Non-pigmented ciliary epithelial cell (primary cell): ENCODE data around the gene NFU1.
"Not testable (repeated sequence)": the region's sequence is repeated elsewhere in the genome, so short reads cannot be mapped to it uniquely, and the experiment has no call there.

Experiments
- DNase-seq: peaks from one replicate; pipeline ENCODE4 v3.0.0-alpha.2; 2010; ENCODE audit warnings: low read depth

The NFU1 gene

GRCh38 chr2:69387770-69388481, 49.3 kb downstream of the NFU1 start:
- no peak for DNase-seq

- DNase-seq = peak; percentile 59
These were observed 50.2 kb downstream of the NFU1 start, which contains the start of gene GFPT1 for GRCh38 chr2:69386789-69387734. TSS of gene GFPT1 (minus strand) at chr2:69387227. CDS start at chr2:69387071, 156 bp downstream.

GRCh38 chr2:69386360-69386759, 50.9 kb downstream of the NFU1 start:
- DNase-seq = no peak

GRCh38 chr2:69385443-69386151, 51.6 kb downstream of the NFU1 start:
- no peak for DNase-seq

GRCh38 chr2:69384618-69385081, 52.6 kb downstream of the NFU1 start:
- no peak for DNase-seq

- no peak for DNase-seq
These were observed 53.9 kb downstream of the NFU1 start for GRCh38 chr2:69383176-69383812.

GRCh38 chr2:69382547-69382946, 54.7 kb downstream of the NFU1 start:
- DNase-seq = no peak

- DNase-seq = no peak
These were observed 55.9 kb downstream of the NFU1 start for GRCh38 chr2:69381337-69381737.

- no peak for DNase-seq
These were observed 56.9 kb downstream of the NFU1 start for GRCh38 chr2:69380072-69380917.

- no peak for DNase-seq
These were observed 60.8 kb downstream of the NFU1 start for GRCh38 chr2:69376403-69376802.

GRCh38 chr2:69375494-69376353, 61.5 kb downstream of the NFU1 start:
- no peak for DNase-seq

- no peak for DNase-seq
These were observed 64.5 kb downstream of the NFU1 start for GRCh38 chr2:69372767-69373166.

- DNase-seq = no peak
These were observed 67.4 kb downstream of the NFU1 start for GRCh38 chr2:69369802-69370201.

- no peak for DNase-seq
These were observed 68.6 kb downstream of the NFU1 start for GRCh38 chr2:69368588-69368987.

GRCh38 chr2:69359371-69359770, 77.9 kb downstream of the NFU1 start:
- DNase-seq = no peak

- DNase-seq = no peak
These were observed 78.3 kb downstream of the NFU1 start for GRCh38 chr2:69358914-69359313.

GRCh38 chr2:69356471-69356870, 80.8 kb downstream of the NFU1 start:
- DNase-seq = no peak

GRCh38 chr2:69354976-69355375, 82.3 kb downstream of the NFU1 start:
- DNase-seq = not testable (repeated sequence)

GRCh38 chr2:69353360-69353759, 83.9 kb downstream of the NFU1 start:
- no peak for DNase-seq

- DNase-seq = no peak
These were observed 88.5 kb downstream of the NFU1 start for GRCh38 chr2:69348781-69349180.
